Keratinocyte (primary cell): ENCODE results near the gene SLC25A19.

Experiments
- EZH2 ChIP-seq: IDR thresholded peaks from one replicate; pipeline ENCODE4 v1.6.1; 2012; ENCODE audit warnings: inconsistent platforms, mild to moderate bottlenecking, low read length, moderate library complexity
- TF ChIP-seq, protein P1 (sequence below), 3 experiments: IDR thresholded peaks in 1 of 3; conservative IDR thresholded peaks in 1 of 3; optimal IDR thresholded peaks in 1 of 3; 2 replicates in 2 of 3; 3 replicates in 1 of 3; pipeline versions ENCODE3 to v1.5.1; 2011; ENCODE audit warnings: low read length in 3 of 3, mild to moderate bottlenecking in 3 of 3, moderate library complexity in 2 of 3, control low read depth in 1 of 3, inconsistent platforms in 1 of 3; ENCODE audit not compliant: insufficient read depth in 2 of 3; ENCODE audit errors: extremely low read depth in 1 of 3

DNA sequence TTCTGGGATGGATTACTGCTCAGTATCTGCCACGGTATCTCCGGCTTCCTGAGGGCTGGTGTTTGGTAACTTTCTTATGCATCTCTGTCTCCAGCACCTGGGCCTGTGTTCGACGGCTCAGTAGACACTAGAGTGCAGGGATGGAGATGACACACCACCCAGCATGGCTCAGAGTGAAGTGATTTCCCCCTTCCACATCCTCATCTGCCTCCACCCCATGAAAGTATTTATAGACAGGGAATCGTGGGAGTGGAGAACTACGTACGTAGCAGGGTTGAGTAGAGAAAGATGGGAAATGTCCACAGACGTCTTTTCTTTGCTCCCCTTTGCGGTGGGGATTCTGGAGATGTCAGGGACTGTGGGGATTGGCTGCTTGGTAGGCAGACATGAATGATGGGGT is 11.8 kb upstream of the SLC25A19 start:
- TF ChIP-seq, protein P1, sequence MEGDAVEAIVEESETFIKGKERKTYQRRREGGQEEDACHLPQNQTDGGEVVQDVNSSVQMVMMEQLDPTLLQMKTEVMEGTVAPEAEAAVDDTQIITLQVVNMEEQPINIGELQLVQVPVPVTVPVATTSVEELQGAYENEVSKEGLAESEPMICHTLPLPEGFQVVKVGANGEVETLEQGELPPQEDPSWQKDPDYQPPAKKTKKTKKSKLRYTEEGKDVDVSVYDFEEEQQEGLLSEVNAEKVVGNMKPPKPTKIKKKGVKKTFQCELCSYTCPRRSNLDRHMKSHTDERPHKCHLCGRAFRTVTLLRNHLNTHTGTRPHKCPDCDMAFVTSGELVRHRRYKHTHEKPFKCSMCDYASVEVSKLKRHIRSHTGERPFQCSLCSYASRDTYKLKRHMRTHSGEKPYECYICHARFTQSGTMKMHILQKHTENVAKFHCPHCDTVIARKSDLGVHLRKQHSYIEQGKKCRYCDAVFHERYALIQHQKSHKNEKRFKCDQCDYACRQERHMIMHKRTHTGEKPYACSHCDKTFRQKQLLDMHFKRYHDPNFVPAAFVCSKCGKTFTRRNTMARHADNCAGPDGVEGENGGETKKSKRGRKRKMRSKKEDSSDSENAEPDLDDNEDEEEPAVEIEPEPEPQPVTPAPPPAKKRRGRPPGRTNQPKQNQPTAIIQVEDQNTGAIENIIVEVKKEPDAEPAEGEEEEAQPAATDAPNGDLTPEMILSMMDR (optimal IDR thresholded peaks at IDR 0.05 in 1 of 3, IDR thresholded peaks at IDR 0.05 in 1 of 3, conservative IDR thresholded peaks at IDR 0.05 in 1 of 3; ENCODE audit: extremely low read depth in 1 of 3, insufficient read depth in 2 of 3, low read length in 3 of 3): no peak
- no peak for TF ChIP-seq EZH2
